Mesenchymal stem cell (in vitro differentiated cells and primary cell): Measurements from ENCODE around the gene TTC7B.

Experiments
- DNase-seq: peaks from one replicate; pipeline ENCODE4 v3.0.0-alpha.2; 2013
- H2AFZ ChIP-seq: one replicate; pipeline ENCODE4 v1.6.1; 2013; ENCODE audit warnings: low read depth, mild to moderate bottlenecking, control low read depth, inconsistent platforms, low read length, moderate library complexity
- H2AK5ac ChIP-seq: 2 replicates; pipeline ENCODE4 v1.6.1; 2013; ENCODE audit warnings: low read length, moderate library complexity, mild to moderate bottlenecking, inconsistent platforms; ENCODE audit not compliant: severe bottlenecking
- H2BK120ac ChIP-seq: one replicate; pipeline ENCODE4 v1.6.1; 2013; ENCODE audit warnings: low read depth, mild to moderate bottlenecking, inconsistent platforms, low read length, moderate library complexity
- H2BK12ac ChIP-seq, 2 experiments: one replicate each; pipeline ENCODE4 v1.6.1; 2013; ENCODE audit warnings: inconsistent platforms in 2 of 2, low read length in 2 of 2, mild to moderate bottlenecking in 2 of 2, moderate library complexity in 2 of 2, control low read depth in 1 of 2
- H2BK15ac ChIP-seq: one replicate; pipeline ENCODE4 v1.6.1; 2013; ENCODE audit warnings: mild to moderate bottlenecking, low read depth, inconsistent platforms; ENCODE audit not compliant: poor library complexity, severe bottlenecking
- H2BK5ac ChIP-seq: 2 replicates; pipeline ENCODE4 v1.6.1; 2013; ENCODE audit warnings: low read depth, mild to moderate bottlenecking, low read length, control low read depth, inconsistent platforms; ENCODE audit not compliant: poor library complexity, severe bottlenecking
- H3K14ac ChIP-seq, 2 experiments: one replicate each; pipeline ENCODE4 v1.6.1; 2013; ENCODE audit warnings: inconsistent platforms in 2 of 2, low read length in 2 of 2, control low read depth in 1 of 2, mild to moderate bottlenecking in 1 of 2, moderate library complexity in 1 of 2
- H3K18ac ChIP-seq, 2 experiments: one replicate each; pipeline ENCODE4 v1.6.1; 2013; ENCODE audit warnings: inconsistent platforms in 2 of 2, low read length in 2 of 2, control low read depth in 1 of 2, low read depth in 1 of 2, mild to moderate bottlenecking in 1 of 2
- H3K23ac ChIP-seq, 2 experiments: one replicate each; pipeline ENCODE4 v1.6.1; 2013; ENCODE audit warnings: inconsistent platforms in 2 of 2, low read length in 2 of 2, mild to moderate bottlenecking in 2 of 2, moderate library complexity in 2 of 2, control low read depth in 1 of 2
- H3K27ac ChIP-seq: 2 replicates; pipeline ENCODE4 v1.5.1; 2013; ENCODE audit warnings: mild to moderate bottlenecking, moderate library complexity, low read length, control low read depth, inconsistent platforms; ENCODE audit not compliant: poor library complexity, severe bottlenecking
- H3K27me3 ChIP-seq, 2 experiments: 2 replicates each; pipeline versions ENCODE4 v1.6.1 to v1.7.0; 2013; ENCODE audit warnings: low read length in 2 of 2, mild to moderate bottlenecking in 2 of 2, moderate library complexity in 2 of 2, control low read depth in 1 of 2, inconsistent platforms in 1 of 2; ENCODE audit not compliant: control insufficient read depth in 1 of 2, insufficient read depth in 1 of 2
- H3K36me3 ChIP-seq, 2 experiments: 2 replicates each; pipeline versions ENCODE4 v1.6.1 to v1.7.0; 2013; ENCODE audit warnings: low read length in 2 of 2, control low read depth in 1 of 2, inconsistent platforms in 1 of 2, low read depth in 1 of 2, mild to moderate bottlenecking in 1 of 2; ENCODE audit not compliant: insufficient read depth in 2 of 2, control insufficient read depth in 1 of 2
- H3K4ac ChIP-seq, 2 experiments: one replicate each; pipeline ENCODE4 v1.6.1; 2013; ENCODE audit warnings: inconsistent platforms in 2 of 2, low read length in 2 of 2, mild to moderate bottlenecking in 2 of 2, moderate library complexity in 2 of 2, control low read depth in 1 of 2, low read depth in 1 of 2
- H3K4me1 ChIP-seq: 2 replicates; pipeline ENCODE4 v1.6.1; 2013; ENCODE audit warnings: low read depth, low read length, control low read depth; ENCODE audit not compliant: control insufficient read depth, insufficient read depth
- H3K4me2 ChIP-seq: 2 replicates; pipeline ENCODE4 v1.6.1; 2013; ENCODE audit warnings: low read length, mild to moderate bottlenecking, inconsistent platforms; ENCODE audit not compliant: poor library complexity, severe bottlenecking
- H3K4me3 ChIP-seq, 2 experiments: 2 replicates each; pipeline versions ENCODE4 v1.5.1 to v1.7.0; 2013; ENCODE audit warnings: low read length in 2 of 2, mild to moderate bottlenecking in 2 of 2, control low read depth in 1 of 2, low read depth in 1 of 2; ENCODE audit not compliant: insufficient read depth in 1 of 2
- H3K79me1 ChIP-seq: replicated peaks from 2 replicates; pipeline ENCODE4 v1.6.1; 2013; ENCODE audit warnings: mild to moderate bottlenecking, control low read depth, low read length, inconsistent platforms; ENCODE audit not compliant: poor library complexity, severe bottlenecking
- H3K9ac ChIP-seq: 2 replicates; pipeline ENCODE4 v1.7.0; 2013; ENCODE audit warnings: mild to moderate bottlenecking, low read length, moderate library complexity
- H3K9me3 ChIP-seq: 2 replicates; pipeline ENCODE4 v1.7.0; 2013; ENCODE audit warnings: mild to moderate bottlenecking, low read length; ENCODE audit not compliant: control insufficient read depth
- H4K8ac ChIP-seq: one replicate; pipeline ENCODE4 v1.6.1; 2013; ENCODE audit warnings: inconsistent platforms, mild to moderate bottlenecking, low read length, moderate library complexity
- H4K91ac ChIP-seq: one replicate; pipeline ENCODE4 v1.6.1; 2013; ENCODE audit warnings: mild to moderate bottlenecking, low read length, inconsistent platforms
- WGBS: methylation state at CpG from one replicate; pipeline ENCODE4 v1.1.7; 2013; ENCODE audit warnings: mixed read lengths; 5-methylcytosine and 5-hydroxymethylcytosine counted together

The TTC7B gene

DNA sequence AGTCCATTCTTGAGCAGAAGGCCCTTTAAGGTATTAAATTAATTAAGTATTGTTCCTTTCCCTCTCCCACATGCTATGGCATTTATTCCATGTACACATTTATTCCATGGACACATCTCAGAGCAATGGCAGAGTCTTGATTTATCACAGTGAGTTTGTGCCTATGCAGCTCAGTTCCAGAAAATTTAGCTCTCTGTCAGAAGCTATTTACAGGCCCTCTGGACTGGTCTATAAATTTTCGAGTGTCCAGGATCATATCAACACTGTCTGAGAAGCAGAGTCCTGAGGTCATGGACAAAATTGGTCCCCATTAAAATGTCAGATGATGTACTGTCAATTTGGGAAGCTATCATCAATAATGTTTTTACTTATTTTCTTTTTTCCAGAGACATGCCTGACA, 65.5 kb downstream of the TTC7B start:
- Histone ChIP-seq H2AFZ (no peak overlapping the region), H3K36me3 (no peaks in the 10 kb centered on the region), H3K27me3 (no peaks in the 10 kb centered on the region), H2BK15ac (no peak overlapping the region), H3K4me3 (no peak overlapping the region), H4K91ac (no peak overlapping the region), H3K23ac (no peak overlapping the region), H2BK120ac (no peak overlapping the region), H3K18ac (no peak overlapping the region), H3K27ac (no peak overlapping the region), H3K4ac (no peak overlapping the region), H3K4me1 (no peaks in the 10 kb centered on the region), H2BK12ac (no peak overlapping the region), H3K4me2 (no peak overlapping the region), H2AK5ac (no peak overlapping the region), H3K79me1 (peaks cover 7% of the 10 kb centered on the region), H3K9ac (no peak overlapping the region), H3K9me3 (peaks cover 9% of the 10 kb centered on the region), H2BK5ac (no peak overlapping the region), H3K14ac (no peak overlapping the region), H4K8ac (no peak overlapping the region)
- no CpG with 5 or more reads among the region's 1 CpG for WGBS
- no peak for DNase-seq

DNA sequence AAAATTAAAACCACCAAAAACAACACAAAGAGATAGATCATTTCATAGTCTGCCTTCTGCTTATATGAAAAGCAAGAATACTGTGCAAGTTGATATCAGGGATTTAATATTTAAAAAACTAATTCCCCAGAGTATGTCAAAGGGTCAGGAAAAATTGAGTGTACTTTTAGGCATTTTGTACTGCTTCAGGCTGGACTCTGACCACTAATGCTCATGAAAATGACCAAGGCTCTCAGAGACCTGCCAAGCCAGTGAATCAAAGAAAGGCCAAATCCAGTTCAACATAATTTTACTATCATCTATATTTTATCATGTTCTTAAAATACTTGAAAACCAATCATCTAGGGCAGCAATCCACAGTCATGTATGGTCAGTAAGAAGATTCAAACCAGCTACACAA, 66.0 kb downstream of the TTC7B start:
- Histone ChIP-seq H3K14ac (no peak overlapping the region), H3K4me3 (no peak overlapping the region), H3K4me1 (no peaks in the 10 kb centered on the region), H3K27ac (no peak overlapping the region), H3K18ac (no peak overlapping the region), H4K91ac (no peak overlapping the region), H3K27me3 (no peaks in the 10 kb centered on the region), H3K79me1 (peaks cover 7% of the 10 kb centered on the region), H3K4ac (no peak overlapping the region), H3K9ac (no peak overlapping the region), H2AFZ (no peak overlapping the region), H3K9me3 (peaks cover 9% of the 10 kb centered on the region), H2BK15ac (no peak overlapping the region), H3K36me3 (no peaks in the 10 kb centered on the region), H3K4me2 (no peak overlapping the region), H2BK120ac (no peak overlapping the region), H2BK5ac (no peak overlapping the region), H3K23ac (no peak overlapping the region), H2BK12ac (no peak overlapping the region), H4K8ac (no peak overlapping the region), H2AK5ac (no peak overlapping the region)
- no peak for DNase-seq

DNA sequence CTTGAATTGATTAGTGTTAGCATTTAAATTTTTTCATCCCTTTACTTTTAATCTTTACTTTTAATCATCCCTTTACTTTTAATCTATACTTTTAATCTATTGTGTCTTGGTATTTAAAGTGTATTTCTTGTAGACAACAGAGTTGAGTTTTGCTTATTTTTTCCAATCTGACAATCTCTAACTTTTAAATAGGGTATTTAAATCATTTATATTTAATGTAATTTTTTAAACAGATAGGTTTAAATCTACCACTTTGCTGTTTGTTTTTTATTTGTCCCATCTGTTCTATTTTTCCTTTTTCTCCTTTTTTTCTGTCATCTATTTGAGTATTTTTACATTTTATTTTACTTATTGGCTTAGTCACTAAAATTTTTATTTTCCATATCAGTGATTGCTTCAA, 68.3 kb downstream of the TTC7B start:
- H3K4me2 ChIP-seq, result no peak overlapping the region
- no peak overlapping the region for H2BK15ac ChIP-seq

DNA sequence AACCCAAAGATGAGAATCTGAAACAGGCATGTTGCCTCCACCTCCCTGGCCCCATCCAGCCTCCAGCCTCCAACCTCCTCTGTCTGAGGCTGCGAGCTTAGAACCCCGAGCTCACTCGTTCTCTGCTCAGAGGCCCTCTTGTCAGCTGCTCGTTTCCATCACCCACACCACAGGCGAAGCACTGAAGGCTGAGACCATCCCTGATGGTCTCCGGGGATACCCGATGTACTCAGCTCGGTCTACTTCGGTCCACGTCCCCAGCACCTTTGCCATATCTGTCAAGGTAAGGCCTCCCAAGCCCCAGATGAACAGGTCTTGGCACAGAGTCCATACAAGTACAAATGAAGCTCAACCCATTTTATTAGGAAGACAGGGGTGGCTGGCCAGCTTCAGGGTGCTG, 72.4 kb downstream of the TTC7B start:
- no peak overlapping the region for H4K8ac ChIP-seq
- H3K27me3 ChIP-seq, result no peaks in the 10 kb centered on the region
- H4K91ac ChIP-seq, result no peak overlapping the region
- no peak overlapping the region for H2BK15ac ChIP-seq
- no peak overlapping the region for H3K4me2 ChIP-seq
- 96% methylated on average over 10 of the region's 10 CpGs for WGBS
- peaks cover 5 to 14% of the 10 kb centered on the region in 2 experiments for H3K36me3 ChIP-seq
- H3K4me3 ChIP-seq, result no peak overlapping the region
- H2AK5ac ChIP-seq, result no peak overlapping the region
- H2BK120ac ChIP-seq, result no peak overlapping the region
- no peak overlapping the region for H3K23ac ChIP-seq
- H3K79me1 ChIP-seq, result peaks cover 8% of the 10 kb centered on the region
- no peak overlapping the region for H3K4ac ChIP-seq
- H3K27ac ChIP-seq, result no peak overlapping the region
- H2AFZ ChIP-seq, result no peak overlapping the region
- no peak overlapping the region for H3K9ac ChIP-seq
- no peak for DNase-seq
- H2BK12ac ChIP-seq, result no peak overlapping the region
- no peak overlapping the region for H3K14ac ChIP-seq
- H2BK5ac ChIP-seq, result no peak overlapping the region
- H3K4me1 ChIP-seq, result no peaks in the 10 kb centered on the region
- no peak overlapping the region for H3K18ac ChIP-seq
- no peaks in the 10 kb centered on the region for H3K9me3 ChIP-seq

More for the DNA sequence above, 68.3 kb downstream of the TTC7B start:
- no peak overlapping the region for H4K91ac ChIP-seq
- peaks cover 9% of the 10 kb centered on the region for H3K9me3 ChIP-seq
- no peak for DNase-seq
- H2BK120ac ChIP-seq, result no peak overlapping the region
- H3K79me1 ChIP-seq, result peaks cover 4% of the 10 kb centered on the region
- H3K4me1 ChIP-seq, result no peaks in the 10 kb centered on the region
- no peak overlapping the region for H2BK12ac ChIP-seq
- no peak overlapping the region for H2AFZ ChIP-seq
- no peak overlapping the region for H3K14ac ChIP-seq
- no peak overlapping the region for H3K23ac ChIP-seq
- no peak overlapping the region for H3K4ac ChIP-seq
- no peak overlapping the region for H3K4me3 ChIP-seq
- no peak overlapping the region for H3K18ac ChIP-seq
- H3K27ac ChIP-seq, result no peak overlapping the region
- H3K9ac ChIP-seq, result no peak overlapping the region
- H3K27me3 ChIP-seq, result no peaks in the 10 kb centered on the region
- H3K36me3 ChIP-seq, result peaks cover 5 to 14% of the 10 kb centered on the region in 2 experiments
- no peak overlapping the region for H2AK5ac ChIP-seq
- H2BK5ac ChIP-seq, result no peak overlapping the region
- H4K8ac ChIP-seq, result no peak overlapping the region
